Measurements from ENCODE around the gene RBM6. TPM values are rescaled to one million over a fixed set of nuclear protein-coding genes. Genes with fewer than 3 reads are reported as not detected.
A peak's percentile ranks its signal among the peaks of the same experiment; 100 is the strongest.
"Not testable (repeated sequence)": the region's sequence is repeated elsewhere in the genome, so short reads cannot be mapped to it uniquely, and the experiment has no call there.

RBM6 gene
- total and polyA plus RNA-seq, 5 donors, result 43.2 to 53.1 (median 49.5) TPM

- intact Hi-C loops (cut with DNase I), result no loop called here
Measured at GRCh38 chr3:50015918-50016317, 76.0 kb downstream of the RBM6 start.

GRCh38 chr3:50028346-50028745 is 88.4 kb downstream of the RBM6 start:
- no peaks in the 10 kb centered on the region for H3K9me3 ChIP-seq (ENCODE audit: control insufficient read depth, low read length)
- no peak overlapping the region for H3K4me3 ChIP-seq (ENCODE audit: low read length)
- intact Hi-C loops (cut with DNase I), result no loop called here
- ATAC-seq (peak; percentile 33 to 83), DNase-seq (no peak)
- H3K4me1 ChIP-seq (ENCODE audit: control insufficient read depth, insufficient read depth, low read length), result no peaks in the 10 kb centered on the region
- 31% methylated on average over 1 of the region's 1 CpG for WGBS
- no peak overlapping the region for H3K27ac ChIP-seq (ENCODE audit: low read length)
- no peaks in the 10 kb centered on the region for H3K27me3 ChIP-seq (ENCODE audit: control insufficient read depth, insufficient read depth)

More at GRCh38 chr3:50015918-50016317, 76.0 kb downstream of the RBM6 start:
- Histone ChIP-seq H3K9me3 (ENCODE audit: control insufficient read depth, low read length) (no peaks in the 10 kb centered on the region), H3K4me1 (ENCODE audit: control insufficient read depth, insufficient read depth, low read length) (no peaks in the 10 kb centered on the region), H3K27me3 (ENCODE audit: control insufficient read depth, insufficient read depth) (no peaks in the 10 kb centered on the region), H3K27ac (ENCODE audit: low read length) (no peak overlapping the region), H3K4me3 (ENCODE audit: low read length) (no peak overlapping the region)
- WGBS, result 93% methylated on average over 4 of the region's 4 CpGs
- ATAC-seq, result no peak
- no peak for DNase-seq

DNA sequence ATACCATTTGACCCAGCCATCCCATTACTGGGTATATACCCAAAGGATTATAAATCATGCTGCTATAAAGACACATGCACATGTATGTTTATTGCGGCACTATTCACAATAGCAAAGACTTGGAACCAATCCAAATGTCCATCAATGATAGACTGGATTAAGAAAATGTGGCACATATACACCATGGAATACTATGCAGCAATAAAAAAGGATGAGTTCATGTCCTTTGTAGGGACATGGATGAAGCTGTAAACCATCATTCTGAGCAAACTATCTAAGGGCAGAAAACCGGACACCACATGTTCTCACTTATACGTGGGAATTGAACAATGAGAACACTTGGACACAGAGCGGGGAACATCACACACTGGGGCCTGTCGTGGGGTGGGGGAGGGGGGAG is 91.3 kb downstream of the RBM6 start:
- intact Hi-C loops (cut with DNase I); H3K27me3 ChIP-seq (ENCODE audit: control insufficient read depth, insufficient read depth); H3K4me3 ChIP-seq (ENCODE audit: low read length); ATAC-seq; DNase-seq; H3K27ac ChIP-seq (ENCODE audit: low read length); H3K9me3 ChIP-seq (ENCODE audit: control insufficient read depth, low read length); H3K4me1 ChIP-seq (ENCODE audit: control insufficient read depth, insufficient read depth, low read length): not testable (repeated sequence)
- WGBS, result 98% methylated on average over 4 of the region's 5 CpGs

DNA sequence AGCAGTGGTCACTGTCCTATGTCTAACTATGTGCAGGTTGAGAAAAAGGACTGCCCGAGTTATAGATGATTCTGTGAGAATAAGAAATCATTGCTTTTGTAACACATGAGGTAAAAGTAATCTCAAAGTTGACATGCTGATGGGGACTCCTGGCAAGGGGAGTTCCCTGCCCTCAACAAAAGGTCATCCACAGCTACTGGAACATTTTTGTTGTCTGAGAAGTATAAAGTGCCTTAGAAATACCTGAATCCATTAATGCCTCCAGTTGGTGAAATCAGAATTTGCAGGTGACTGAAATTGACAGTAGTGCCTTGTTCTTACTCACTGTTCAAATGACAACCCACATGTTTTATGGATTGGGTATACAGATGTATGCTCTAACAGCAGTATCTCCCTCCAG is 105.0 kb downstream of the RBM6 start:
- 97% methylated on average over 1 of the region's 1 CpG for WGBS
- Histone ChIP-seq H3K4me3 (ENCODE audit: low read length) (no peak overlapping the region), H3K9me3 (ENCODE audit: control insufficient read depth, low read length) (no peaks in the 10 kb centered on the region), H3K4me1 (ENCODE audit: control insufficient read depth, insufficient read depth, low read length) (peaks cover 1% of the 10 kb centered on the region), H3K27ac (ENCODE audit: low read length) (no peak overlapping the region), H3K27me3 (ENCODE audit: control insufficient read depth, insufficient read depth) (no peaks in the 10 kb centered on the region)
- DNase-seq (no peak), ATAC-seq (no peak)
- intact Hi-C loops (cut with DNase I), result no loop called here

DNA sequence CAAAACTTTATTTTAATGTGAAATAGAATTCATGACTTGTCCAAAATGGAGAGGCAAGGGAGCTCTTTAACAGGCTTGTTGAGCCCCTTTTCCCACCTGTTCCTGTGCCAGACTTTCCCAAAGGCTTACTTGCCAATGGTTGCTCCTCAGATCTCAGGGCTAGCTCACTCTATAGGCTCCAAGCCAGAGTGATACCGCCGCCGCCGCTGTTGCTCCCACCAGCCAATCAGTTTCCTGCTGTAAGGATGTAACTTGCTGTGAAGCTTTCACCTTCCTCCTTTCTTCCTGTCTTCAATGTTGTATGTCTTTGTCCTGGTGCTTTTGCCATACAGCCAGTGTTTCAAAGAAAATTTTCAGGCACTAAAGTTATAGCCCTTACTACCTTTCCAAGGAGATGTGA is 107.5 kb downstream of the RBM6 start:
- Histone ChIP-seq H3K4me3 (ENCODE audit: low read length) (no peak overlapping the region), H3K27ac (ENCODE audit: low read length) (no peak overlapping the region), H3K9me3 (ENCODE audit: control insufficient read depth, low read length) (no peaks in the 10 kb centered on the region), H3K4me1 (ENCODE audit: control insufficient read depth, insufficient read depth, low read length) (peaks cover 1% of the 10 kb centered on the region), H3K27me3 (ENCODE audit: control insufficient read depth, insufficient read depth) (no peaks in the 10 kb centered on the region)
- ATAC-seq, result no peak
- intact Hi-C loops (cut with DNase I), result no loop called here
- WGBS, result 94% methylated on average over 4 of the region's 4 CpGs
- no peak for DNase-seq

GRCh38 chr3:50050361-50050760 is 110.4 kb downstream of the RBM6 start:
- ATAC-seq (no peak), DNase-seq (no peak)
- H3K27ac ChIP-seq (ENCODE audit: low read length), result no peak overlapping the region
- H3K4me1 ChIP-seq (ENCODE audit: control insufficient read depth, insufficient read depth, low read length), result peaks cover 1% of the 10 kb centered on the region
- intact Hi-C loops (cut with DNase I), result no loop called here
- no peaks in the 10 kb centered on the region for H3K9me3 ChIP-seq (ENCODE audit: control insufficient read depth, low read length)
- H3K4me3 ChIP-seq (ENCODE audit: low read length), result no peak overlapping the region
- H3K27me3 ChIP-seq (ENCODE audit: control insufficient read depth, insufficient read depth), result no peaks in the 10 kb centered on the region

- ATAC-seq (no peak), DNase-seq (no peak)
- Histone ChIP-seq H3K27me3 (ENCODE audit: control insufficient read depth, insufficient read depth) (no peaks in the 10 kb centered on the region), H3K9me3 (ENCODE audit: control insufficient read depth, low read length) (no peaks in the 10 kb centered on the region), H3K4me3 (ENCODE audit: low read length) (no peak overlapping the region), H3K4me1 (ENCODE audit: control insufficient read depth, insufficient read depth, low read length) (no peaks in the 10 kb centered on the region), H3K27ac (ENCODE audit: low read length) (no peak overlapping the region)
- 94% methylated on average over 6 of the region's 6 CpGs for WGBS
- intact Hi-C loops (cut with DNase I), result no loop called here
Measured at GRCh38 chr3:50057756-50058155, 117.8 kb downstream of the RBM6 start.

- 90% methylated on average over 2 of the region's 2 CpGs for WGBS
- DNase-seq, result no peak
- Histone ChIP-seq H3K27ac (ENCODE audit: low read length) (no peak overlapping the region), H3K9me3 (ENCODE audit: control insufficient read depth, low read length) (no peaks in the 10 kb centered on the region), H3K27me3 (ENCODE audit: control insufficient read depth, insufficient read depth) (no peaks in the 10 kb centered on the region), H3K4me1 (ENCODE audit: control insufficient read depth, insufficient read depth, low read length) (no peaks in the 10 kb centered on the region), H3K4me3 (ENCODE audit: low read length) (no peak overlapping the region)
- no peak for ATAC-seq
- intact Hi-C loops (cut with DNase I), result no loop called here
Measured at GRCh38 chr3:50068134-50068533, 128.2 kb downstream of the RBM6 start.

DNA sequence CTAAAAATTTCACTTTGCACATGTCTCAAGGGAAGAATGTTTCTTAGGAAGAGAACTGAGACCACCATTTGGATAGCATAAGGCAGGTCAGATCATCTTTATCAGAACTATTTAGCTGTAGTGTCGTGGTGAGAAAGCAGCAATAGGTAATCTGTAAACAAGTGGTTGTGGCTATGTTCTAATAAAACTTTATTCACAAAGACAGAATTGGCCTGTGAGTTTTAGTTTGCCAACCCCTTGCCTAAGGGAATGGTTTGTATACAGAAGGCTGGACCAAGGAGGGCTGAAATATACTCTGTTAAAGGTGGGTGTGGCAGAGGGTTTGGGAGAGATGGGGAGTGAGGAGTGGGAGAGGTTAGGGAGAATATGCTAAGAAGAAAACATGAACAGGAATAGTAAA is 138.1 kb downstream of the RBM6 start:
- intact Hi-C loops (cut with DNase I), result no loop called here
- DNase-seq (no peak), ATAC-seq (no peak)
- Histone ChIP-seq H3K4me3 (ENCODE audit: low read length) (no peak overlapping the region), H3K27me3 (ENCODE audit: control insufficient read depth, insufficient read depth) (no peaks in the 10 kb centered on the region), H3K27ac (ENCODE audit: low read length) (no peak overlapping the region), H3K4me1 (ENCODE audit: control insufficient read depth, insufficient read depth, low read length) (no peaks in the 10 kb centered on the region), H3K9me3 (ENCODE audit: control insufficient read depth, low read length) (no peaks in the 10 kb centered on the region)
- WGBS, result 94% methylated on average over 1 of the region's 1 CpG

DNA sequence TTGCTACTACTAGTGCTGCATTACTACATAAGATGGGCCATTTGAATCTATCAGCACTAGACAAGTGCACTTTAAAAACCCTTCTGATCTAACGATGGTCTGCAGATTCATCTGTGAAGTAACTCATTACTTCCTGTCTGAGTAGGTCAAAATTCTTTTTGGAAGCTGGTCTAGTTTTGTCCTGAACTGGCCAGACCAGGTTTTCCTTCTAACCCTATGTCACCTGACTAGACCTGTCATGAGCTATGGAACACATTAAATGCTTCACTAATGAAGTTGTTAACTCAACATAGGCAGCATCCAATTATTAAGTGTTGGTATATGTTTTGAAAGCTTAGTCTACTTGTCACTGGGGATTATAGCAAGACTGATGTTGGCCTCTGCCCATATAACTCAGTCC is 138.7 kb downstream of the RBM6 start:
- DNase-seq (no peak), ATAC-seq (no peak)
- H3K27me3 ChIP-seq (ENCODE audit: control insufficient read depth, insufficient read depth), result no peaks in the 10 kb centered on the region
- no peak overlapping the region for H3K4me3 ChIP-seq (ENCODE audit: low read length)
- 21% methylated on average over 1 of the region's 1 CpG for WGBS
- intact Hi-C loops (cut with DNase I), result no loop called here
- no peak overlapping the region for H3K27ac ChIP-seq (ENCODE audit: low read length)
- no peaks in the 10 kb centered on the region for H3K4me1 ChIP-seq (ENCODE audit: control insufficient read depth, insufficient read depth, low read length)
- no peaks in the 10 kb centered on the region for H3K9me3 ChIP-seq (ENCODE audit: control insufficient read depth, low read length)

DNA sequence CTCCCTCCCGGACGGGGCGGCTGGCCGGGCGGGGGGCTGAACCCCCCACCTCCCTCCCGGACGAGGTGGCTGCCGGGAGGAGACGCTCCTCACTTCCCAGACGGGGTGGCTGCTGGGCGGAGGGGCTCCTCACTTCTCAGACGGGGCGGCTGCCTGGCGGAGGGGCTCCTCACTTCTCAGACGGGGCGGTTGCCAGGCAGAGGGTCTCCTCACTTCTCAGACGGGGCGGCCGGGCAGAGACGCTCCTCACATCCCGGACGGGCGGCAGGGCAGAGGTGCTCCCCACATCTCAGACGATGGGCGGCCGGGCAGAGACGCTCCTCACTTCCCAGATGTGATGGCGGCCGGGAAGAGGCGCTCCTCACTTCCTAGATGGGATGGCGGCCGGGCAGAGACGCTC is 145.0 kb downstream of the RBM6 start:
- DNase-seq; H3K9me3 ChIP-seq (ENCODE audit: control insufficient read depth, low read length); H3K27ac ChIP-seq (ENCODE audit: low read length); H3K4me3 ChIP-seq (ENCODE audit: low read length); intact Hi-C loops (cut with DNase I); H3K4me1 ChIP-seq (ENCODE audit: control insufficient read depth, insufficient read depth, low read length); H3K27me3 ChIP-seq (ENCODE audit: control insufficient read depth, insufficient read depth); ATAC-seq: not testable (repeated sequence)
- WGBS, result 95% methylated on average over 18 of the region's 33 CpGs
